HUES48 (cell line): ENCODE measurements around the gene MPND.
A peak's percentile ranks its signal among the peaks of the same experiment; 100 is the strongest.

Source experiments
- H3K27ac ChIP-seq: one replicate; pipeline ENCODE4 v1.7.0; 2013; ENCODE audit warnings: low read depth, low read length, inconsistent platforms
- H3K27me3 ChIP-seq: 2 replicates; pipeline ENCODE4 v1.6.1; 2013; ENCODE audit warnings: mild to moderate bottlenecking, low read length; ENCODE audit not compliant: control insufficient read depth, insufficient read depth
- H3K36me3 ChIP-seq: 2 replicates; pipeline ENCODE4 v1.6.1; 2013; ENCODE audit warnings: low read length; ENCODE audit not compliant: control insufficient read depth, insufficient read depth
- H3K4me1 ChIP-seq: 2 replicates; pipeline ENCODE4 v1.6.1; 2013; ENCODE audit warnings: mild to moderate bottlenecking, low read length; ENCODE audit not compliant: control insufficient read depth, insufficient read depth
- H3K4me3 ChIP-seq: 2 replicates; pipeline ENCODE4 v1.5.1; 2013; ENCODE audit warnings: mild to moderate bottlenecking, low read depth, low read length
- H3K9ac ChIP-seq: 2 replicates; pipeline ENCODE4 v1.6.1; 2013; ENCODE audit warnings: mild to moderate bottlenecking, low read depth, low read length, moderate library complexity
- H3K9me3 ChIP-seq: 2 replicates; pipeline ENCODE4 v1.6.1; 2013; ENCODE audit warnings: low read length; ENCODE audit not compliant: control insufficient read depth, insufficient read depth

Gene MPND

DNA sequence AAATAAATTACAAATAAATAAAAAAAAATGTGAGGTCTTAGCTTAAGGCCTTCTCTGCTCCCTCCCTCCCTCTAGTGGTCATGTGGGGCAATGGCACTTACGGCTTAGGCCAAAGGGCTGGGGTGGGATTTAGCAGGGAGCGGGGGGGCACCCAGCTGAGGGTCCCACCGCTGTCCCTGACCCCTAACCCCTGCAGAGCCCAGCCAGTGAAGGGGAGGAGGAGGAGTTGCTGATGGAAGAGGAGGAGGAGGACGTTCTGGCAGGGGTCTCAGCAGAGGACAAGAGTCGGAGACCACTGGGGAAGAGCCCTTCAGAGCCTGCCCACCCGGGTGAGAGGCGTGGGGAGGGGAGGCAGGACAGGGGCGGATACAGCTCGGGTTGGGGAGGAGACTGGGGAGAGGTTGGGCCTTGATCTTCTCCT is 9.3 kb downstream of the MPND start:
- H3K27ac ChIP-seq, result no peak overlapping the region

DNA sequence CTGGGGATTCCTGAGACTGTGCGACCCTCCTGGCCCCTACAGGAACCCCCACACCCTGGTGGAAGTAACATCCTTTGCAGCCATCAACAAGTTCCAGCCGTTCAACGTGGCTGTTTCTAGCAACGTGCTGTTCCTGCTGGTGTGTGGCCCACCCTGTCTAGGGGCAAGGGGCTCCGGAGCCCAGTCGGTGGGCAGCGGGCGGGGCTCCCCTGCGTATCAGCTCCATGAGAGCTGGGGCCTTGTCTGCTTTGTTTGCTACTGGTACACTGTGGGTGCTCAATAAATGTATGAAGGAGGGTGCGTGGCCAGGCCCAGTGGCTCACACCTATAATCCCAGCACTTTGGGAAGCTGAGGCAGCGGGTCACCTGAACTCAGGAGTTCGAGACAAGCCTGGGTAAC is 10.9 kb downstream of the MPND start:
- no peak overlapping the region for H3K4me3 ChIP-seq
- no peak overlapping the region for H3K27ac ChIP-seq
- no peaks in the 10 kb centered on the region for H3K27me3 ChIP-seq
- H3K4me1 ChIP-seq, result no peaks in the 10 kb centered on the region
- peaks cover 40% of the 10 kb centered on the region for H3K36me3 ChIP-seq
- no peaks in the 10 kb centered on the region for H3K9me3 ChIP-seq
- H3K9ac ChIP-seq, result no peak overlapping the region

More for the DNA sequence above, 9.3 kb downstream of the MPND start:
- Histone ChIP-seq H3K4me3 (no peak overlapping the region), H3K36me3 (peaks cover 32% of the 10 kb centered on the region), H3K27me3 (no peaks in the 10 kb centered on the region), H3K9ac (no peak overlapping the region), H3K9me3 (no peaks in the 10 kb centered on the region), H3K4me1 (no peaks in the 10 kb centered on the region)

DNA sequence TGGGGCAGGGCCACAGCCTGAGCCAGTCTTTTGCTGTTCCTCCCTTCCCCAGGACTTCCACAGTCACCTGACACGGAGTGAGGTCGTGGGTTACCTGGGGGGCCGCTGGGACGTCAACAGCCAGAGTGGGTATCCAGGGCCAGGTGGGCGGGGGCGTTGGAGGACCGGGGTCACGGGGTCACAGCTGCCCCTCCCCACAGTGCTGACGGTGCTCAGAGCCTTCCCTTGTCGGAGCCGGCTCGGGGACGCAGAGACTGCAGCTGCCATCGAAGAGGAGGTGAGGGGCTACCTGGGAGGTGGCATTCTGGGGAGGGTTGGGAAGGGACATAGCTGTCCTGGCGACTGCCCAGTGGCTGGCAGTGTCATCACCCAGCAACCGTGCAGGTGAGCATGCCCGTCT is 11.5 kb downstream of the MPND start:
- peaks cover 40% of the 10 kb centered on the region for H3K36me3 ChIP-seq
- H3K4me3 ChIP-seq, result no peak overlapping the region
- no peaks in the 10 kb centered on the region for H3K9me3 ChIP-seq

DNA sequence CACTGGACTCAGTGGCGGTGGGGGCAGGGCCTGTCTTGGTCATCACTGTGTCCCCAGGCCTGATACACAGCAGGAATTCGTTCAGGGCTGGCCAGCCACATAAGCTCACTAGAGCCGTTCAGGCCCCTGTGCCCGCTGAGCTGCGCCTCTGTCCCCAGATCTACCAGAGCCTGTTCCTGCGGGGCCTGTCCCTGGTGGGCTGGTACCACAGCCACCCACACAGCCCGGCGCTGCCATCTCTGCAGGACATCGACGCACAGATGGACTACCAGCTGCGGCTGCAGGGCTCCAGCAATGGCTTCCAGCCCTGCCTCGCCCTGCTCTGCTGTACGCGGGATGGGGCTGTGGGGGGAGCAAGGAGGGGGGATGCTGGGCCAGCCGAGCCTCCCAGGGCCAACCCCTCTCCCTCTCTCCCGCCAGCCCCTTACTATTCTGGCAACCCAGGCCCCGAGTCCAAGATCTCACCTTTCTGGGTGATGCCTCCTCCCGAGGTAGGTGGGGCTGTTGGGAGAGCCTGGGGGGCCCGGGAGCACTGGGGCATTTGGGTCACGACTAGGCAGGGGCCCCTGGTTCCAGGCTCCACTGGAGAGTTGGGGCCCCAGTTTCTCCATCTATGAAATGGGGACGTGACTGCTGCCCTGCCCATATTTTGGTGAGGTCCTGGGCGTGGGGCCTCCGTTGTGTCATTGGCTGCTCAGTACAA is 13.9 kb downstream of the MPND start:
- H3K9me3 ChIP-seq, result no peaks in the 10 kb centered on the region
- peaks cover 50% of the 10 kb centered on the region for H3K36me3 ChIP-seq
- no peak overlapping the region for H3K27ac ChIP-seq

More for the DNA sequence above, 11.5 kb downstream of the MPND start:
- Histone ChIP-seq H3K27ac (no peak overlapping the region), H3K27me3 (no peaks in the 10 kb centered on the region), H3K9ac (no peak overlapping the region), H3K4me1 (no peaks in the 10 kb centered on the region)

DNA sequence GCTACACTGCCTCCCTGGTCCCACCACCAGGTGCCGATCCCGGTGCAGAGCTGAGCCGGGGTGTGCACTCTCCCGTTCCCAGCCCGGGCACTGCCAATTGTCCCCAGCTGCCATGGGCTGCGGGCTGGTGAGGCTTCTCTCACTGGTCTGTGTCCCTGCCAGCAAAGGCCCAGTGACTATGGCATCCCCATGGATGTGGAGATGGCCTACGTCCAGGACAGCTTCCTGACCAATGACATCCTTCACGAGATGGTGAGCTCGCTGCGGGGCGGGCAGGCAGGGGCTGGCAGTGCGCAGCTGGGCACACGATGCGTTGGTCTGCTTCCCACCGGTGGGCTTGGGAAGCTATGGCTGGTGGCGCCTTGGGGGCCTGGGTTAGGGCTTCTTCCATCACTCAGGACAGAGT is 14.6 kb downstream of the MPND start:
- no peak overlapping the region for H3K4me3 ChIP-seq
- H3K9ac ChIP-seq, result no peak overlapping the region
- H3K9me3 ChIP-seq, result no peaks in the 10 kb centered on the region
- 0 out of 2 replicates have a peak, but pooled peaks cover 2% of the 10 kb centered on the region for H3K4me1 ChIP-seq
- no peak overlapping the region for H3K27ac ChIP-seq
- no peaks in the 10 kb centered on the region for H3K27me3 ChIP-seq
- H3K36me3 ChIP-seq, result peaks cover 57% of the 10 kb centered on the region

More for the DNA sequence above, 13.9 kb downstream of the MPND start:
- Histone ChIP-seq H3K4me3 (no peak overlapping the region), H3K4me1 (0 out of 2 replicates have a peak, but pooled peaks cover 2% of the 10 kb centered on the region), H3K9ac (no peak overlapping the region), H3K27me3 (no peaks in the 10 kb centered on the region)

DNA sequence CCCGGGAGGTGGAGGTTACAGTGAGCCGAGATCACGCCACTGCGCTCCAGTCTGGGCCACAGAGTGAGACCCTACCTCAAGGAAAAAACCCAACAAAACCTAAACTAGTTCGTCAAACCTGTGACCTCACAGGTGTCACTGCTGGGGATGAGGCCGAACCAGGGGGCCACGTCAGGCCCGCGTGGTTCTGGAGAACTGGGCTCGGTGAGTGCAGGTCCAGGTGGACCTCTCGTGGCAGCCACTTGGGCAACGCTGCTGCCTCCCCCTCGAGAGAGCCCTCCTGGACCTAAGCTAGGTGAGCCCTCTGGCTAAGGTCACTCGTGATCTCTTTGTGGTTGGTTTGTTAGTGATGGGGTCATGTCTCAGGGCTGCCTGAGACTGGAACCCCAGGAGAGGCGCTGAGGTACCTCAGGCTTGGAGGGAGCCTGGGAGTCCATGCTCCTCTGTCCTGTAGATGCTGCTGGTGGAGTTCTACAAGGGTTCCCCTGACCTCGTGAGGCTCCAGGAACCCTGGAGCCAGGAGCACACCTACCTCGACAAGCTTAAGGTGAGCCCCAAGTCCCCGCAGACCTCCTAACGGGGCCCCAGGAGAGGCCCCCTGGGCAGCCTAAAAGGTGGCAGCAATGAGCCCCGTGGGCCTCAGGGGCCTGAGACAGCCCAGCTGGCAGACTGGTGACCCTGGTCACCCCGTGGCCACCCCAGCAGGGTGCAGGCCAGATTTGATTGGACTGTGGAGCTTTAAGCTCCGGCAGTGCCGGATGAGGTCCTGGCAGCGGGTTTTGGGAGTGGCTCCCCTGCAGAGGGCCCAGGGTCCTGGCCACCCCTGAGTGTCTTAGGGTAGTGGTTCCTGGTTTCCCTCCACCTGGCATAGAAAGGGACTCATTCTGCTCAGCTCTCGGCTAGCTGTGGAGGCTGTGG is 15.6 kb downstream of the MPND start:
- H3K27me3 ChIP-seq, result no peaks in the 10 kb centered on the region
- H3K36me3 ChIP-seq, result peaks cover 61% of the 10 kb centered on the region
- H3K4me3 ChIP-seq, result no peak overlapping the region
- H3K4me1 ChIP-seq, result 0 out of 2 replicates have a peak, but pooled peaks cover 2% of the 10 kb centered on the region
- no peak overlapping the region for H3K9ac ChIP-seq
- no peaks in the 10 kb centered on the region for H3K9me3 ChIP-seq
- no peak overlapping the region for H3K27ac ChIP-seq

DNA sequence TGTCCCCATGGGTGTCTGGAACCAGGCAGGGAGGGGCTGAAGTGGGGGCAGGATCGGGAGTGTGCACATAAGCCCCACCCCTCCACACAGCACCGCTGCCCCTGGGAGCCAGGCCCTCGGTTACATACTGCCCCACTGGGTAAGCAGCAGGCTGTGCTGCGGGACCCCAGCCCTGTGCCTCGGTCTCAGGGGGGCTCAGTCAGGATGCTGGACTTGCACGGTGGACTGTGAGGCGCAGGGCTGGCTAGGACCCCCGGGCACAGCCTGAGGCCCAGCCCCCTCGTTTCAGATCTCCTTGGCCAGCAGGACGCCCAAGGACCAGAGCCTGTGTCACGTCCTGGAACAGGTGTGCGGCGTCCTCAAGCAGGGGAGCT is 16.3 kb downstream of the MPND start:
- Histone ChIP-seq H3K36me3 (peaks cover 60% of the 10 kb centered on the region), H3K4me3 (no peak overlapping the region), H3K9me3 (no peaks in the 10 kb centered on the region), H3K27me3 (no peaks in the 10 kb centered on the region), H3K4me1 (0 out of 2 replicates have a peak, but pooled peaks cover 2% of the 10 kb centered on the region), H3K27ac (no peak overlapping the region), H3K9ac (no peak overlapping the region)

DNA sequence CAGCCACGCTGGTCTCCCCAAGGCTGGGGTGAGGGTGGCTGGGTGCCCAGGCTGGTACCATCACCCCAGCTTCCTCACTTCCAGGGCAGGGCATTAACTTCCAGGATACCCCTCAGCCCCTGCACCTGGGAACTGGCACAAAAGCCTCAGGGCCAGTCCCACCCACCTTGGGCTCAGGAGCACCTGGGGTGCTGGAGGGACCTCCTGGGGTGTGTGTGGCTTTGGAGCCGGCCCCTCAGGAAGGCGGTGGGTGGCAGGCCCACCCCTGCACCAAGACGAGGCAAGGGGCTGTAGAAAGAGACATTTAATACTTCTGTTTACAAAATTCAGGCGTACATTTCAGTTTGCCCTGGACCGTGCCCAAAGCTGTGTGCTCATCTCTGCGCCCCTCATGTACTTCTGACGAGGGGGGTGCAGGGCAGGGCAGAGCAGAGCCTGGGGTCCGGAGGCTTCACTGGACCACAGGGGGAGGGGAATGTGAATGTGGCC is 16.8 kb downstream of the MPND start:
- H3K9me3 ChIP-seq, result no peaks in the 10 kb centered on the region
- no peak overlapping the region for H3K4me3 ChIP-seq
- 0 out of 2 replicates have a peak, but pooled peaks cover 2% of the 10 kb centered on the region for H3K4me1 ChIP-seq
- peaks cover 63% of the 10 kb centered on the region for H3K36me3 ChIP-seq
- peak overlapping the region; percentile 17 for H3K27ac ChIP-seq
- H3K27me3 ChIP-seq, result no peaks in the 10 kb centered on the region
- H3K9ac ChIP-seq, result no peak overlapping the region

DNA sequence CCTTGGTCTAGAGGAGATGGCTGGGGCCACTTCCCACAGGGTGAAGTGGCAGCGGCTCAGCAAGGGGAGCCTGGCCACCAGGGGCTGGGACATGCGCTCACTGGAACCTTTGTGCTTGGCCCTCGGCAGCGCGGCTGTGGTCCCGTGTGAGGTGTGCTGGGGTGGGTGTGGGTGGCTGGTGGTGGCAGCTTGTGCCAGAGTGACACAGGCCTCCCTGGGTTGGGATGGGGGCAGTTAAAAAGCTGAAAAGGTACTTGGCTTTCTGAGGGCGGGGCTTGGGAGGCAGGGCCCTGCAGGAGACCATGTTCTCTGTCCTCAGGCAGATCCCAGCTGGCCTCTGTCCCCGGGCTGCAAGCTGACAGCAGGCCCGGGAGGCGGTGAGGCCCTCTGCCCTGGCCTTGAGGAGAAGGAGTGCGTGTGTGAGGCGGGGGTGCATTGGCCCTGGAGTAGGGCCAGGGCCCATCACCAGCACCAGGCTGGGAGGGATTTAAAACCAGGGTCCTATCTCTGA is 17.3 kb downstream of the MPND start:
- H3K27ac ChIP-seq, result no peak overlapping the region
- H3K27me3 ChIP-seq, result no peaks in the 10 kb centered on the region
- H3K36me3 ChIP-seq, result peaks cover 67% of the 10 kb centered on the region
- 0 out of 2 replicates have a peak, but pooled peaks cover 2% of the 10 kb centered on the region for H3K4me1 ChIP-seq
- no peak overlapping the region for H3K4me3 ChIP-seq
- H3K9me3 ChIP-seq, result no peaks in the 10 kb centered on the region
- H3K9ac ChIP-seq, result no peak overlapping the region

DNA sequence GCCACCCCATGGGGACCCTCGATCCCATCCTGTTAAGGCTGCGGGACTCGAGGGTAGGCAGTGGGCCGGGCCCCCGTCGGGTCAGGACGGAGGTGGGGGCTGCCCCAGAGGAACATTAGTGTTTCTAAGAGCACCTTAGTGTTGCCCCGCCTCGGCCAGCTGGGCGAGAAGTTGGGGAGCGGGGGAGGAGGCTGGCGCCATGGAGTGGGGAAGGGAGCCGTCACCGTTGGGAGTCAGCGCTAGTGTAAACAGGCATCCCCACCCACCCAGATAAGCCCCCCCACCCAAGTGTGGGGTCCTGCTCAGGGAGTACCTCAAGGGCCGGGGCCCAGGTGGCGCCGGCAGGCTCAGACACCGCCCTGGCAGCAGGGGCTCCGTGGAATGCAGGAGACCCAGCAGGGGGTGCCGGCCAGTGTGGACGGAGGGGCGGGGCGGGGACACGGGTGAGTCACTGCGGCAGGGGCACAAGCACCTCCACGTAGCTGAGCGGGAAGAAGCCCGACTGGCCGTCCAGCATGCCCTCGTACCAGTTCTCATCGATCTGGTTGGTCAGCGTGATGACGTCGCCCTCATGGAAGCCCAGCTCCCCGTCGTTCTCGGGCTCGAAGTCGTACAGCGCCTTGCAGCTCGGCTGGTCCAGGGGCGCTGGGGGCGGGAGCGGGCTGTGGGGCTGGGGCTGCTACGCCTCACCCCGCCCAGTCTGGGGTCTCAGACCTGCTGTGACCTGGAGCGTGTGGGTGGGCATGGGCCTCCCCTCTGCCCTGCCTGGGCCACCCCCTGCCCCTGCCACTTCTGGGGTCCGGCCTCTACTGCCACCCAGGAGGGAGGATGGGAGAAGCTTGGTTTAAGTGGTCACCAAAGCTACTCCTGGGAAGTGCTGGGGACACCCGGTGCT is 18.0 kb downstream of the MPND start:
- H3K36me3 ChIP-seq, result peaks cover 70% of the 10 kb centered on the region
- no peak overlapping the region for H3K4me3 ChIP-seq
- no peaks in the 10 kb centered on the region for H3K27me3 ChIP-seq
- no peaks in the 10 kb centered on the region for H3K9me3 ChIP-seq
- 0 out of 2 replicates have a peak, but pooled peaks cover 2% of the 10 kb centered on the region for H3K4me1 ChIP-seq
- no peak overlapping the region for H3K9ac ChIP-seq
- peak overlapping the region; percentile 64 for H3K27ac ChIP-seq
